ENCODE data around the gene SMARCC1.

SMARCC1 gene

DNA sequence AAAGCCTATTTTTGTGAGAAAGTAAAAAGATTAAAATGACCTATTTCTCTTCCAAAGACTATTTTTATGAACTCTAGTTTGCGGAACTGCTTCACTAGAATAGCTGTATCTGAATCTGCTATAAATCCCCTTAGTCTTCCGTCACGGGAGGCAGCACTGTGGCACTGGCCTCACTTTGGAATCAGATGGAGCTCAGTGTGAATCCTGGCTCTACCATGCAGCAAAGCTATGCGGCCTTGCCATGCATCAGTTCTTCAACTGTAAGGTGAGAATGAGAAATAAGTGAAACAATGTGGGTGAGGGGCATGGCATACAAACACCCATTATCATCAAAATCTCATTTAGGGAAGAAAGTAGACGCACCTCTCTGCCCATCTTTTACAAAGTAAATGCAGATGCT, 175.5 kb downstream of the SMARCC1 start:
- Histone ChIP-seq H3K36me3 (peaks cover 80% of the 10 kb centered on the region), H3K27ac (no peak overlapping the region), H3K4me3 (ENCODE audit: low read depth, low read length) (no peak overlapping the region), H3K27me3 (ENCODE audit: insufficient read depth, low read depth, severe bottlenecking) (no peaks in the 10 kb centered on the region), H3K9me3 (ENCODE audit: severe bottlenecking) (no peaks in the 10 kb centered on the region)
- TF ChIP-seq, protein P1, sequence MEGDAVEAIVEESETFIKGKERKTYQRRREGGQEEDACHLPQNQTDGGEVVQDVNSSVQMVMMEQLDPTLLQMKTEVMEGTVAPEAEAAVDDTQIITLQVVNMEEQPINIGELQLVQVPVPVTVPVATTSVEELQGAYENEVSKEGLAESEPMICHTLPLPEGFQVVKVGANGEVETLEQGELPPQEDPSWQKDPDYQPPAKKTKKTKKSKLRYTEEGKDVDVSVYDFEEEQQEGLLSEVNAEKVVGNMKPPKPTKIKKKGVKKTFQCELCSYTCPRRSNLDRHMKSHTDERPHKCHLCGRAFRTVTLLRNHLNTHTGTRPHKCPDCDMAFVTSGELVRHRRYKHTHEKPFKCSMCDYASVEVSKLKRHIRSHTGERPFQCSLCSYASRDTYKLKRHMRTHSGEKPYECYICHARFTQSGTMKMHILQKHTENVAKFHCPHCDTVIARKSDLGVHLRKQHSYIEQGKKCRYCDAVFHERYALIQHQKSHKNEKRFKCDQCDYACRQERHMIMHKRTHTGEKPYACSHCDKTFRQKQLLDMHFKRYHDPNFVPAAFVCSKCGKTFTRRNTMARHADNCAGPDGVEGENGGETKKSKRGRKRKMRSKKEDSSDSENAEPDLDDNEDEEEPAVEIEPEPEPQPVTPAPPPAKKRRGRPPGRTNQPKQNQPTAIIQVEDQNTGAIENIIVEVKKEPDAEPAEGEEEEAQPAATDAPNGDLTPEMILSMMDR (IDR thresholded peaks at IDR 0.05; ENCODE audit: low read depth, low read length): no peak
- DNase-seq: no peak

DNA sequence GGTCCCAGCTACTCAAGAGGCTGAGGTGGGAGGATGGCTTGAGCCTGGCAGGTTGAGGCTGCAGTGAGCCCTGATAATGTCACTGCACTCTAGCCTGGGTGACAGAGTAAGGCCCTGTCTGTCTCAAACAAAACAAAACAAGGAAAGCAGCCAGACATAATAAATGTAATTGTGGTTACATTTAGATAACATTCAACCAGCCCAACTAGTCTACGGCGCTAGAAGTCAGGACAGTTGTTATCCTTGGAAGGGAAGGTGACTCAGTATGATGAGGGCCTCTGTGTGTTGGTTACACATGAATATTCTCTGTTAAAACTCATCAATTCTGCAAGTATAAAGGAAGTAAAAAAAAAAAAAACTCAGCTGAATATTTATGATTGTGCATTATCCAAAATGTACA, 176.0 kb downstream of the SMARCC1 start:
- Histone ChIP-seq H3K9me3 (ENCODE audit: severe bottlenecking) (no peaks in the 10 kb centered on the region), H3K27ac (no peak overlapping the region), H3K4me3 (ENCODE audit: low read depth, low read length) (no peak overlapping the region), H3K36me3 (peaks cover 77% of the 10 kb centered on the region), H3K27me3 (ENCODE audit: insufficient read depth, low read depth, severe bottlenecking) (no peaks in the 10 kb centered on the region)
- DNase-seq: no peak
- TF ChIP-seq, protein P1 (IDR thresholded peaks at IDR 0.05; ENCODE audit: low read depth, low read length): no peak

DNA sequence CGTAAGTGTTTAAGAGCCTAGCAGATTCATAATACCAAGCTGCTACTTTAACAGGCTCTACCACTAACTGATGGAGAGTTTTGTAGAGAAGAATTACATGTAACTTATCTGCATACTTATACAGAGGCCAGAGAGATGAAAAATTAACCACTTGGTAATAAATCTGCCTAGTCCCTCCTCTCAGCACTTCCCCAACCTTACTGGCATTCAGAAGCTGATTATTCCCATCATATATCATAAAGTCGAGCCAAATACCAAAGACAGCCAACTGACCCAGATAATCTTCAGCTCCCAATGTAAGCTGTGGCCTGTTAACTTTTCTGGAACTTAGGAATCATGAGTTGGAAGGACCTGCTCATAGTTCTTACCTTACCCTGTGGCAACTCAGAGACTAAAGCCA, 177.5 kb downstream of the SMARCC1 start:
- no peaks in the 10 kb centered on the region for H3K27me3 ChIP-seq (ENCODE audit: insufficient read depth, low read depth, severe bottlenecking)
- no peak for DNase-seq
- H3K4me3 ChIP-seq (ENCODE audit: low read depth, low read length): no peak overlapping the region
- no peaks in the 10 kb centered on the region for H3K9me3 ChIP-seq (ENCODE audit: severe bottlenecking)
- no peak overlapping the region for H3K27ac ChIP-seq
- peaks cover 76% of the 10 kb centered on the region for H3K36me3 ChIP-seq
- TF ChIP-seq, protein P1 (IDR thresholded peaks at IDR 0.05; ENCODE audit: low read depth, low read length): no peak

DNA sequence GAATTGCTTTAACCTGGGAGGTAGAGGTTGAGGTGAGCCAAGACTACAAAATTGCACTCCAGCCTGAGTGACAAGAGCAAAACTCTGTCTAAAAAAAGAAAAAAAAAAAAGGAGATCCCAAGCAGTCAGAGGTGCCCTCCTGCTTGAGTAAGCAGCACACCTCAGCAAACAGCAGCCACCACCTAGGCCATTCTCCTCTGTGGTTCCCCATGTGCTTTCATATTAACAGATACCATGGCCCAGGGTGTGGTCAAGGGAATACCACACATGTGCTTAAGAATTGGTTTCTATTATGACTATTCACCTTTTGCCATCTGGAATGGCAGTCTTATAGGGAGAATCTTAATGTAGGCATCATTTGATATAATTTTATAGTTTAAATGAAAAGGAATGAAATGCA, 178.4 kb downstream of the SMARCC1 start:
- Histone ChIP-seq H3K27me3 (ENCODE audit: insufficient read depth, low read depth, severe bottlenecking) (no peaks in the 10 kb centered on the region), H3K4me3 (ENCODE audit: low read depth, low read length) (no peak overlapping the region), H3K9me3 (ENCODE audit: severe bottlenecking) (no peaks in the 10 kb centered on the region), H3K27ac (no peak overlapping the region), H3K36me3 (peaks cover 76% of the 10 kb centered on the region)
- TF ChIP-seq, protein P1 (IDR thresholded peaks at IDR 0.05; ENCODE audit: low read depth, low read length): no peak
- no peak for DNase-seq

DNA sequence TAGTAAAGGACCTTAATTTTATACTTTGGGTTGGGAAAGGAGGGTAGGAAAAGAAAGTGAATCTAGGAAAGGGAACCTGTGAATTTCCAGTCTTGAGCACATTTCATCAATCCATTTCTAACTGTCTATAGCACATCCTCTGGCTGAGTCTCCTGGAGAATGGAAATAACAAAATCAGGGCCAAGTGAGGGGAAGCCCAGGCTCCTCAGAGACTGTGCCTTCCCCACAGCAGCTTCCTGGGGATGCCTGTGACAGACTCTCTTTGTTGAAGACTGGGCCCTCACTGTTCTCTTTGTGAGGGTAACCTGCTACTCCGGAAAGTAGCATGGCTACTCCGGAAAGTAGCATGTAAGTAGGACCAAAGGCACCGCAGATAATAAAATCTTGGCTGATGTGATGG, 180.4 kb downstream of the SMARCC1 start:
- peaks cover 71% of the 10 kb centered on the region for H3K36me3 ChIP-seq
- no peak overlapping the region for H3K27ac ChIP-seq
- H3K9me3 ChIP-seq (ENCODE audit: severe bottlenecking): no peaks in the 10 kb centered on the region
- H3K27me3 ChIP-seq (ENCODE audit: insufficient read depth, low read depth, severe bottlenecking): no peaks in the 10 kb centered on the region
- TF ChIP-seq, protein P1 (IDR thresholded peaks at IDR 0.05; ENCODE audit: low read depth, low read length): no peak
- no peak for DNase-seq
- H3K4me3 ChIP-seq (ENCODE audit: low read depth, low read length): no peak overlapping the region

DNA sequence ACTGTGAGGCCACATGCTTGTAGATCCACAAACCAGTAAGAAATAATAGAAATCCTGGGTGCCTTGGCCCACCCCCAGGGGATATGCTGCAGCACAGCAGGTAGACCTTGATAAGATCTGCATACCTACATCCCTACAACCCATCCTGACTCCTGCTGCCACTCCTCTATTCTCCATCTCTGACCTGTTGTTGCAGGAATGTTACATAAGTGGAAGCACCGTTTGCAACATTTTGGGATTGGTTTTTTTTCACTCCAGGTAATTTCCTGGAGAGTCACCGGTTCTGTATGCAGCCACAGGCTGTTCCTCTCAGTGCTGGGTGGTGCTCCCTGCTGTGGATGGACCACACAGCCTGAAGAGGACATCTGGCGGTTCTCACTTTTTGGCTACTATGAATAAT, 186.9 kb downstream of the SMARCC1 start:
- H3K36me3 ChIP-seq: peaks cover 80% of the 10 kb centered on the region
- DNase-seq: no peak
- H3K9me3 ChIP-seq (ENCODE audit: severe bottlenecking): no peaks in the 10 kb centered on the region
- H3K27ac ChIP-seq: no peak overlapping the region
- TF ChIP-seq, protein P1 (IDR thresholded peaks at IDR 0.05; ENCODE audit: low read depth, low read length): no peak
- no peaks in the 10 kb centered on the region for H3K27me3 ChIP-seq (ENCODE audit: insufficient read depth, low read depth, severe bottlenecking)
- no peak overlapping the region for H3K4me3 ChIP-seq (ENCODE audit: low read depth, low read length)

Data from WERI-Rb-1 (cell line).